Prostate gland (tissue), 2 donors: ENCODE measurements around the gene IGSF8. TPM values are rescaled to one million over a fixed set of nuclear protein-coding genes. Genes with fewer than 3 reads are reported as not detected.

ENCODE experiments used
- DNase-seq: peaks from one replicate; pipeline ENCODE4 v3.0.0-alpha.2; 2019; ENCODE audit warnings: low spot score
- H3K27ac ChIP-seq, 2 donors: fragments of 200-600 bp; sonication (generic); 2 replicates each; pipeline ENCODE4 v1.5.1; 2017 to 2019
- H3K27me3 ChIP-seq: fragments of 200-600 bp; sonication (generic); replicated peaks from 2 replicates; pipeline ENCODE4 v1.5.1; 2019; ENCODE audit not compliant: insufficient read depth
- H3K36me3 ChIP-seq, 2 donors: fragments of 200-600 bp; sonication (generic); 1 replicate in 1 of 2; 2 replicates in 1 of 2; pipeline versions ENCODE4 v1.5.1 to v1.8.1; 2017 to 2019
- H3K4me1 ChIP-seq: fragments of 200-600 bp; sonication (generic); replicated peaks from 2 replicates; pipeline ENCODE4 v1.5.1; 2019
- H3K4me3 ChIP-seq, 2 donors: fragments of 200-600 bp; sonication (generic); 2 replicates each; pipeline ENCODE4 v1.5.1; 2017 to 2019
- H3K9me3 ChIP-seq: fragments of 200-600 bp; sonication (generic); 2 replicates; pipeline ENCODE4 v1.5.1; 2017
- CTCF ChIP-seq, 4 experiments: fragments of 200-600 bp in 2 of 4; fragments of 450-650 bp in 2 of 4; sonication (generic) in 2 of 4; IDR thresholded peaks; 1 replicate in 3 of 4; 2 replicates in 1 of 4; pipeline ENCODE4 v1.5.1; 2016 to 2019; ENCODE audit warnings: antibody characterized with exemption in 4 of 4, mild to moderate bottlenecking in 2 of 4, moderate library complexity in 2 of 4
- POLR2A ChIP-seq: fragments of 450-650 bp; IDR thresholded peaks from one replicate; pipeline ENCODE4 v1.6.1; 2016; ENCODE audit warnings: antibody characterized with exemption, mild to moderate bottlenecking
- POLR2AphosphoS5 ChIP-seq: sonication (generic); formaldehyde crosslinking; IDR thresholded peaks from one replicate; pipeline ENCODE4 v1.6.1; 2017; ENCODE audit warnings: antibody characterized with exemption
- WGBS: methylation state at CpG from one replicate; pipeline ENCODE4 v1.1.5; 2018; 5-methylcytosine and 5-hydroxymethylcytosine counted together
- intact Hi-C: fragments of 100-400 bp; cut with DNase I; formaldehyde crosslinking; loops from one replicate; pipeline ENCODE4 v1.14.2; 2022
- total RNA-seq, 2 donors: library from RNA; depleted of rRNA; stranded (reverse); fragments of >200 nt; gene quantifications; one replicate each; pipeline ENCODE4 v1.1.0, GENCODE V29; 2016

The IGSF8 gene
- total RNA-seq, 2 donors from 2014 or later = 35.9 to 101 TPM

GRCh38 chr1:160098852-160099561 lies 588 bp upstream of the IGSF8 start:
- H3K4me3 ChIP-seq = peak overlapping the region; percentile 66 to 95
- H3K9me3 ChIP-seq = no peaks in the 10 kb centered on the region
- WGBS = 3% methylated on average over 24 of the region's 40 CpGs
- intact Hi-C loops = no loop called here
- TF ChIP-seq POLR2A (peak; percentile 56), CTCF (IDR thresholded peaks at IDR 0.05) (no peak), POLR2AphosphoS5 (peak; percentile 76)
- H3K36me3 ChIP-seq = no peaks in the 10 kb centered on the region
- H3K27ac ChIP-seq = peak overlapping the region; percentile 87 to 97
- no peaks in the 10 kb centered on the region for H3K27me3 ChIP-seq
- peak; percentile 97 for DNase-seq
- peaks cover 12% of the 10 kb centered on the region for H3K4me1 ChIP-seq

- intact Hi-C loops = no loop called here
- H3K4me3 ChIP-seq = peak overlapping the region; percentile 66 to 95
- H3K27ac ChIP-seq = peak overlapping the region; percentile 87 to 97
Measured at GRCh38 chr1:160097151-160097910, 1.1 kb downstream of the IGSF8 start.

GRCh38 chr1:160096274-160097116 lies 1.9 kb downstream of the IGSF8 start:
- intact Hi-C loops = no loop called here

More at GRCh38 chr1:160097151-160097910, 1.1 kb downstream of the IGSF8 start:
- WGBS = 70% methylated on average over 5 of the region's 5 CpGs
- Histone ChIP-seq H3K4me1 (peaks cover 12% of the 10 kb centered on the region), H3K36me3 (peaks cover 0 to 3% of the 10 kb centered on the region in 2 donors), H3K27me3 (no peaks in the 10 kb centered on the region), H3K9me3 (no peaks in the 10 kb centered on the region)
- no peak for DNase-seq
- TF ChIP-seq CTCF (IDR thresholded peaks at IDR 0.05) (no peak), POLR2A (no peak), POLR2AphosphoS5 (no peak)

More at GRCh38 chr1:160096274-160097116, 1.9 kb downstream of the IGSF8 start:
- Histone ChIP-seq H3K36me3 (peaks cover 0 to 7% of the 10 kb centered on the region in 2 donors), H3K9me3 (no peaks in the 10 kb centered on the region), H3K4me1 (peaks cover 8% of the 10 kb centered on the region), H3K27me3 (no peaks in the 10 kb centered on the region), H3K4me3 (no peak overlapping the region), H3K27ac (no peak overlapping the region)
- TF ChIP-seq POLR2AphosphoS5 (no peak), POLR2A (no peak), CTCF (IDR thresholded peaks at IDR 0.05) (no peak)
- 65% methylated on average over 4 of the region's 4 CpGs for WGBS
- DNase-seq = no peak
